ENCODE data around the gene AOX1. TPM values are rescaled to one million over a fixed set of nuclear protein-coding genes. Genes with fewer than 3 reads are reported as not detected.

The AOX1 gene
- total and polyA plus RNA-seq, 9 of the 15 experiments (the other 6 are each of a cell fraction or from before 2014, with no cell fraction given), result 0.10 to 0.55 (median 0.20) TPM; not detected in 6

DNA sequence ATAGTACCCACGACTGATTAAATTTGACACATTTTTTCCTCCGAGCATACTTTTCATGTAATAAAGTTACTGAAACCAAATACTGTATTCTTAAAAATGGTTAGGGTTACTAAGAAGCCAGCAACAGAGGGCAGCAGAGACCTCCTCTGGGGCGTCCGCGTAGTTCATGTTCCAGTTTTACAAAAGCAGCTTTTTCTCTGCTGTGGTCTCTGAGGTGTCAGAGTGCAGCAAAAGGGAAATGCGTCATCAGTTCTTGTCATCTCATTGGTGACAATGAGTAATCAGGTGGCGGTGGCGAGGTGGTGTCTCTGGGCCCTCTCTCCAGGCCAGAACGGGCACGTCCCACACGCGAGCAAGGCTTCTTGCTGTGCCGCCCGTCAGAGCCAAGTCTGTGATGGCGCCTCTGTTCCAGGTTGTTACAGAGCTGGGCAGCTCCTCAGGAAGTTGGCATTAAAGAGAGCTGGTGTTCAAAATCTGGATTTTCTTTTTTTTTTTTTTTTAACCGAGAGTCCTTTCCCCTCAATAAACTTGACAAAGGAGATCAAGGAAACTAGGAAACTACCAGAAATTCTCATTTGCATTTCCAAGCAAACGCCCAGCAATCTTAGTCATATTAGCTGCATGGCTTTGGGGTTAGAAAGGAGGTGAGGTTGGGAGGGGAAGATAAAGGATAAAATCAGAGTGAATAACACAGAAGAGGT is 127.3 kb downstream of the AOX1 start (continued):
- no peak for TF ChIP-seq MAFG (tag; conservative IDR thresholded peaks at IDR 0.05)
- TF ChIP-seq HOXB6 (CRISPR knock-in tag; IDR thresholded peaks at IDR 0.05; ENCODE audit: borderline replicate concordance), result no peak
- no peak for TF ChIP-seq TEAD1 (CRISPR knock-in tag; IDR thresholded peaks at IDR 0.05)
- no peak for TF ChIP-seq NR2C2 (CRISPR knock-in tag; IDR thresholded peaks at IDR 0.05)
- peak; percentile 92 for TF ChIP-seq NR2C2 (tag; IDR thresholded peaks at IDR 0.05)
- no peak for TF ChIP-seq CHCHD3 (CRISPR knock-in tag; IDR thresholded peaks at IDR 0.05)
- TF ChIP-seq PCBP1 (IDR thresholded peaks at IDR 0.05; ENCODE audit: low read depth, low read length, poor library complexity, severe bottlenecking), result no peak
- TF ChIP-seq, protein P1, sequence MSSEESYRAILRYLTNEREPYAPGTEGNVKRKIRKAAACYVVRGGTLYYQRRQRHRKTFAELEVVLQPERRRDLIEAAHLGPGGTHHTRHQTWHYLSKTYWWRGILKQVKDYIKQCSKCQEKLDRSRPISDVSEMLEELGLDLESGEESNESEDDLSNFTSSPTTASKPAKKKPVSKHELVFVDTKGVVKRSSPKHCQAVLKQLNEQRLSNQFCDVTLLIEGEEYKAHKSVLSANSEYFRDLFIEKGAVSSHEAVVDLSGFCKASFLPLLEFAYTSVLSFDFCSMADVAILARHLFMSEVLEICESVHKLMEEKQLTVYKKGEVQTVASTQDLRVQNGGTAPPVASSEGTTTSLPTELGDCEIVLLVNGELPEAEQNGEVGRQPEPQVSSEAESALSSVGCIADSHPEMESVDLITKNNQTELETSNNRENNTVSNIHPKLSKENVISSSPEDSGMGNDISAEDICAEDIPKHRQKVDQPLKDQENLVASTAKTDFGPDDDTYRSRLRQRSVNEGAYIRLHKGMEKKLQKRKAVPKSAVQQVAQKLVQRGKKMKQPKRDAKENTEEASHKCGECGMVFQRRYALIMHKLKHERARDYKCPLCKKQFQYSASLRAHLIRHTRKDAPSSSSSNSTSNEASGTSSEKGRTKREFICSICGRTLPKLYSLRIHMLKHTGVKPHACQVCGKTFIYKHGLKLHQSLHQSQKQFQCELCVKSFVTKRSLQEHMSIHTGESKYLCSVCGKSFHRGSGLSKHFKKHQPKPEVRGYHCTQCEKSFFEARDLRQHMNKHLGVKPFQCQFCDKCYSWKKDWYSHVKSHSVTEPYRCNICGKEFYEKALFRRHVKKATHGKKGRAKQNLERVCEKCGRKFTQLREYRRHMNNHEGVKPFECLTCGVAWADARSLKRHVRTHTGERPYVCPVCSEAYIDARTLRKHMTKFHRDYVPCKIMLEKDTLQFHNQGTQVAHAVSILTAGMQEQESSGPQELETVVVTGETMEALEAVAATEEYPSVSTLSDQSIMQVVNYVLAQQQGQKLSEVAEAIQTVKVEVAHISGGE (CRISPR knock-in tag; IDR thresholded peaks at IDR 0.05), result no peak
- no peak for TF ChIP-seq ZNF79 (CRISPR knock-in tag; IDR thresholded peaks at IDR 0.05; ENCODE audit: low read depth)
- TF ChIP-seq DACH1 (IDR thresholded peaks at IDR 0.05; ENCODE audit: partially characterized antibody), result no peak
- no peak for TF ChIP-seq ZC3H4 (CRISPR knock-in tag; IDR thresholded peaks at IDR 0.05; ENCODE audit: borderline replicate concordance)
- no peak for TF ChIP-seq ZNF444 (CRISPR knock-in tag; IDR thresholded peaks at IDR 0.05)
- TF ChIP-seq, protein P2, sequence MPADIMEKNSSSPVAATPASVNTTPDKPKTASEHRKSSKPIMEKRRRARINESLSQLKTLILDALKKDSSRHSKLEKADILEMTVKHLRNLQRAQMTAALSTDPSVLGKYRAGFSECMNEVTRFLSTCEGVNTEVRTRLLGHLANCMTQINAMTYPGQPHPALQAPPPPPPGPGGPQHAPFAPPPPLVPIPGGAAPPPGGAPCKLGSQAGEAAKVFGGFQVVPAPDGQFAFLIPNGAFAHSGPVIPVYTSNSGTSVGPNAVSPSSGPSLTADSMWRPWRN (IDR thresholded peaks at IDR 0.05; ENCODE audit: low read depth), result no peak
- TF ChIP-seq ZNF134 (CRISPR knock-in tag; conservative IDR thresholded peaks at IDR 0.05), result peak; percentile 84
- peak; percentile 69 for TF ChIP-seq RBFOX2 (IDR thresholded peaks at IDR 0.05; ENCODE audit: low read depth, low read length)
- no peak for TF ChIP-seq GATA2 (CRISPR knock-in tag; IDR thresholded peaks at IDR 0.05)
- peak; percentile 74 for TF ChIP-seq JUN (IDR thresholded peaks at IDR 0.05; ENCODE audit: borderline replicate concordance, low read depth, low read length)
- no peak for TF ChIP-seq JUN (CRISPR knock-in tag; IDR thresholded peaks at IDR 0.05; ENCODE audit: borderline replicate concordance)
- TF ChIP-seq, protein P3, sequence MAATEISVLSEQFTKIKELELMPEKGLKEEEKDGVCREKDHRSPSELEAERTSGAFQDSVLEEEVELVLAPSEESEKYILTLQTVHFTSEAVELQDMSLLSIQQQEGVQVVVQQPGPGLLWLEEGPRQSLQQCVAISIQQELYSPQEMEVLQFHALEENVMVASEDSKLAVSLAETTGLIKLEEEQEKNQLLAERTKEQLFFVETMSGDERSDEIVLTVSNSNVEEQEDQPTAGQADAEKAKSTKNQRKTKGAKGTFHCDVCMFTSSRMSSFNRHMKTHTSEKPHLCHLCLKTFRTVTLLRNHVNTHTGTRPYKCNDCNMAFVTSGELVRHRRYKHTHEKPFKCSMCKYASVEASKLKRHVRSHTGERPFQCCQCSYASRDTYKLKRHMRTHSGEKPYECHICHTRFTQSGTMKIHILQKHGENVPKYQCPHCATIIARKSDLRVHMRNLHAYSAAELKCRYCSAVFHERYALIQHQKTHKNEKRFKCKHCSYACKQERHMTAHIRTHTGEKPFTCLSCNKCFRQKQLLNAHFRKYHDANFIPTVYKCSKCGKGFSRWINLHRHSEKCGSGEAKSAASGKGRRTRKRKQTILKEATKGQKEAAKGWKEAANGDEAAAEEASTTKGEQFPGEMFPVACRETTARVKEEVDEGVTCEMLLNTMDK (IDR thresholded peaks at IDR 0.05; ENCODE audit: borderline replicate concordance, insufficient read depth, low read depth, low read length, poor library complexity, severe bottlenecking), result no peak
- no peak for TF ChIP-seq ZBTB8A (IDR thresholded peaks at IDR 0.05; ENCODE audit: partially characterized antibody)
- no peak for TF ChIP-seq CEBPB (tag; IDR thresholded peaks at IDR 0.05)
- TF ChIP-seq TAF15 (IDR thresholded peaks at IDR 0.05; ENCODE audit: low read depth, low read length), result no peak
- no peak for TF ChIP-seq ZNF239 (CRISPR knock-in tag; IDR thresholded peaks at IDR 0.05)

All from K562 (cell line).